ENCODE measurements around the gene UNC80. TPM values are rescaled to one million over a fixed set of nuclear protein-coding genes. Genes with fewer than 3 reads are reported as not detected.
"Not testable (repeated sequence)": the region's sequence is repeated elsewhere in the genome, so short reads cannot be mapped to it uniquely, and the experiment has no call there.

Gene UNC80
- total RNA-seq, 1 donor from 2014 or later, result 0.05 TPM

GRCh38 chr2:209773377-209773776 is 1.7 kb downstream of the UNC80 start:
- no peaks in the 10 kb centered on the region for H3K27me3 Mint-ChIP-seq (ENCODE audit: unreplicated experiment)
- no peak overlapping the region for H3K27ac Mint-ChIP-seq (ENCODE audit: unreplicated experiment)
- no peaks in the 10 kb centered on the region for H3K4me1 Mint-ChIP-seq (ENCODE audit: unreplicated experiment)
- H3K9me3 Mint-ChIP-seq (ENCODE audit: unreplicated experiment), result no peaks in the 10 kb centered on the region
- TF ChIP-seq CTCF (IDR thresholded peaks at IDR 0.05; ENCODE audit: unreplicated experiment), result no peak
- no peaks in the 10 kb centered on the region for H3K36me3 Mint-ChIP-seq (ENCODE audit: low read depth, unreplicated experiment)
- no peak overlapping the region for H3K4me3 Mint-ChIP-seq (ENCODE audit: unreplicated experiment)
- no peak for DNase-seq (ENCODE audit: low spot score)

- H3K36me3 Mint-ChIP-seq (ENCODE audit: low read depth, unreplicated experiment), result no peaks in the 10 kb centered on the region
- no peaks in the 10 kb centered on the region for H3K9me3 Mint-ChIP-seq (ENCODE audit: unreplicated experiment)
- peaks cover 8% of the 10 kb centered on the region for H3K4me1 Mint-ChIP-seq (ENCODE audit: unreplicated experiment)
- H3K4me3 Mint-ChIP-seq (ENCODE audit: unreplicated experiment), result no peak overlapping the region
- no peaks in the 10 kb centered on the region for H3K27me3 Mint-ChIP-seq (ENCODE audit: unreplicated experiment)
- DNase-seq (ENCODE audit: low spot score), result no peak
- no peak overlapping the region for H3K27ac Mint-ChIP-seq (ENCODE audit: unreplicated experiment)
- no peak for TF ChIP-seq CTCF (IDR thresholded peaks at IDR 0.05; ENCODE audit: unreplicated experiment)
Measured at GRCh38 chr2:209787416-209787815, 15.8 kb downstream of the UNC80 start.

GRCh38 chr2:209788925-209789324 is 17.3 kb downstream of the UNC80 start:
- TF ChIP-seq CTCF (IDR thresholded peaks at IDR 0.05; ENCODE audit: unreplicated experiment), result no peak
- Mint-ChIP-seq H3K9me3 (ENCODE audit: unreplicated experiment) (no peaks in the 10 kb centered on the region), H3K27me3 (ENCODE audit: unreplicated experiment) (no peaks in the 10 kb centered on the region), H3K27ac (ENCODE audit: unreplicated experiment) (no peak overlapping the region), H3K4me1 (ENCODE audit: unreplicated experiment) (peaks cover 1% of the 10 kb centered on the region), H3K4me3 (ENCODE audit: unreplicated experiment) (no peak overlapping the region), H3K36me3 (ENCODE audit: low read depth, unreplicated experiment) (no peaks in the 10 kb centered on the region)
- DNase-seq (ENCODE audit: low spot score), result no peak

GRCh38 chr2:209790066-209790728 is 18.6 kb downstream of the UNC80 start:
- Mint-ChIP-seq H3K9me3 (ENCODE audit: unreplicated experiment) (no peaks in the 10 kb centered on the region), H3K36me3 (ENCODE audit: low read depth, unreplicated experiment) (no peaks in the 10 kb centered on the region), H3K27ac (ENCODE audit: unreplicated experiment) (no peak overlapping the region), H3K4me3 (ENCODE audit: unreplicated experiment) (no peak overlapping the region), H3K27me3 (ENCODE audit: unreplicated experiment) (no peaks in the 10 kb centered on the region), H3K4me1 (ENCODE audit: unreplicated experiment) (no peaks in the 10 kb centered on the region)
- TF ChIP-seq CTCF (IDR thresholded peaks at IDR 0.05; ENCODE audit: unreplicated experiment), result no peak
- DNase-seq (ENCODE audit: low spot score), result no peak

GRCh38 chr2:209791151-209791550 is 19.5 kb downstream of the UNC80 start:
- no peak for DNase-seq (ENCODE audit: low spot score)
- Mint-ChIP-seq H3K4me1 (ENCODE audit: unreplicated experiment) (no peaks in the 10 kb centered on the region), H3K27ac (ENCODE audit: unreplicated experiment) (no peak overlapping the region)

GRCh38 chr2:209795425-209795824 is 23.8 kb downstream of the UNC80 start:
- not testable (repeated sequence) for H3K27me3 Mint-ChIP-seq (ENCODE audit: unreplicated experiment); H3K4me3 Mint-ChIP-seq (ENCODE audit: unreplicated experiment); H3K36me3 Mint-ChIP-seq (ENCODE audit: low read depth, unreplicated experiment); H3K9me3 Mint-ChIP-seq (ENCODE audit: unreplicated experiment); H3K27ac Mint-ChIP-seq (ENCODE audit: unreplicated experiment); DNase-seq (ENCODE audit: low spot score); H3K4me1 Mint-ChIP-seq (ENCODE audit: unreplicated experiment)

More at GRCh38 chr2:209791151-209791550, 19.5 kb downstream of the UNC80 start:
- no peak for TF ChIP-seq CTCF (IDR thresholded peaks at IDR 0.05; ENCODE audit: unreplicated experiment)
- Mint-ChIP-seq H3K9me3 (ENCODE audit: unreplicated experiment) (no peaks in the 10 kb centered on the region), H3K27me3 (ENCODE audit: unreplicated experiment) (no peaks in the 10 kb centered on the region), H3K4me3 (ENCODE audit: unreplicated experiment) (no peak overlapping the region), H3K36me3 (ENCODE audit: low read depth, unreplicated experiment) (no peaks in the 10 kb centered on the region)
